NCI-H2196 (cell line): ENCODE results near the gene C16orf86.

Source experiments
- DNase-seq: peaks from one replicate; lab custom pipeline; 2025; ENCODE audit not compliant: unreplicated experiment; lab: John Stamatoyannopoulos, UW

Gene C16orf86

DNA sequence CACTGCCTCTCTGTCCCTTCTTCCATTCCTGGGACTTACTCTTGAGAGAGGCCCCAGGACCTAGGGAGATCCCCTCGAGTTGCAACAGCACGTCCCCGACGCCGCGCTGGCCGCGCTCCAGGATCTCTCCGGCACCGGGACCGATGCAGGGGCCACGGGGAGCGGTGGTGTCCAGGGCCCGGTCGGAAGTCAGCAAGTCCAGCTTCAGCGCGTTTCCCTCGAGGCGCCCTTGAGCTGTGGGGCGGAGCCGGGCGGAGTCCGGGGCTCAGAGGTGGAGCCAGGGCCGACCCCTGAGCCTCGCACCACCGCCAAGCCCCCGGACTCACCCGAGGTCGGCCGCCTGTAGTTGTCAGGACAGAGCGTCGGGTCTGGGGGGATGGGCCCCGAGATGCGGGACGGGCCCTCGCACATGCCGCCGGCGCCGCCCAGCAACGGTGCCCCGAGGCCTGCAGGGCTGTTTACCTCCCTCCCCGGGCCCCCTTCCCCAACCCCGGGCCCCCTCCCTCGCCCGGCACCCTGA is 522 bp upstream of the C16orf86 start:
- DNase-seq, result no peak

DNA sequence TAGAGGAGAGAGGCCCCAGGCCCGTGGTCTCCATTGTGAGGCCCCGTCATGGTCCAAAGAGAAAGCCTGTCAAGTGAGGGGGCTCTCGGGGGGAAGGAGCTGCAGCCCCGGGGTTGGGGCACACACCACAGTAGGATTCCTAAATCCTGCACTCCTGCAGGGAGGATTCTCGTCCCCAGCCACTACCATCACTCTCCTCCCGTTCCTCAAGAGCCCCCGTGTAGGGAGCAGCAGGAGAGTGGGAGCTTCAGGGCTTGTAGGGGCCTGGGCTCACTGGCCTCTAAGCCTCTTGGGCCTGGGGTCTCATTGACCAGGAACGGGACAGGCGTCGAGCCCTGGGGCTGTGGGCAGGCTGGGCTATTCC is 821 bp downstream of the C16orf86 start:
- no peak for DNase-seq

DNA sequence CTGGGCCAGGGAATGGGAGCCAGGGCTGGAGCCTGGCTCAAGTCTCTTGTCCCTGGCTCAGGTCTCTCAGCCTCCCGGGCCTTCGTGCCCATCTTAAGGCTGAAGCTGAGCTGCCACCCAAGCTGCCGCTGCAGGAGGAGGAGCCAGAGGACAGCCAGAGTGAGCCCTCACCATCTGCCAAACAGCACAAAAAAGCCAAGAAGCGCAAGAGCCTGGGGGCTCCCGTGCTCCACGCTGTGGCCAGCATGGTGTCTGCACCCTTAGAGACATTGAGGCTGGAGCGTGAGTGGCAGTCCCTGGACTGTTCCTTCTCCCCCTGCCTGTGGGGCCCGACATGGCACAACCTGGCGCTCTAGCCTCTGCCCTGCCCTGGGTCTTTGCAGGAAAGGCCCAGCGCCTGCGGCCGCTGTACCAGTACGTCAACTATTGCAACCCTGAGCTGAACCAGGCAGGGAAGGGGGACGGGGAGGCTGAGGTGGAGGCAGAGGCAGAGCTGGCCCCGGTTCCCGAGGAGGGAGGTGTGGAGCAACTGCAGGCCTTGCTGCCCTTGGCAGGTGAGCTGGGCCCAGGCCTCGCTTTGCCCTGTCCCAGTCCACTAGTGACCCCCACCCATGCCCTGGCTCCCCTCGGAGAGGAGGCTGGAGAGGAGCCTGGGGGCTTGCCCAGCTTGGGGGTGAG is 1.3 kb downstream of the C16orf86 start:
- no peak for DNase-seq

DNA sequence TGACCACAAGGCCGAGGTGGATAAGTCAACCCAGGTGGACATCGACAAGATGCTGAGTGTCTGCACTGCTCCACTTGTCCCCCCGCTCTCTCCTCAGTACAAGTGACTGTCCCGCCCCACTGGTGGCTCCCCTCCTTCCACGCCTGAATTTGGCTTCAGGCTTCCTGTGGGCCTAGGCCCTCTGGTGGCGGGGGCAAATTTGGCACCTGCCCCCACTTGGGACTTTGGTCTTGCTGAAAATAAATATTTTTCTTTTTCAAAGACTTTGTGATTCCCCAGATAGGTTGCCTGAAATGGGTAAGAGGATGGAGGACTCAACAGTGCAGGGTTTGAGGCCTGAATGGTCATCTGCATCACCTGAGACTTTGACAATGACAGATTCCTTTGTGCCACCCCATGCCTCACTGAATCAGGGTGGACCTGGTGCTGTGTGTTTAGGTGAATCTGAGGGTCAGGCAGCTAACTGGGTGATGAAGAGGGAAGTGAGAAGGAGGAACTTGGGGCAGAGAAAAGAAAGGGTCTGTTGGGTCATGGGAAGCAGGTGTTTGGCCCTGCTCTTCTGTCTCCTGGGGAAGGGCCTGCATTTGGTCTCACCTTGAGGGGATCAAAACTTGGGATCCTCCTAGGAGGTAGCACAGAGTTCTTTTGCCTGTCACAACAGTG is 2.0 kb downstream of the C16orf86 start:
- DNase-seq, result no peak

DNA sequence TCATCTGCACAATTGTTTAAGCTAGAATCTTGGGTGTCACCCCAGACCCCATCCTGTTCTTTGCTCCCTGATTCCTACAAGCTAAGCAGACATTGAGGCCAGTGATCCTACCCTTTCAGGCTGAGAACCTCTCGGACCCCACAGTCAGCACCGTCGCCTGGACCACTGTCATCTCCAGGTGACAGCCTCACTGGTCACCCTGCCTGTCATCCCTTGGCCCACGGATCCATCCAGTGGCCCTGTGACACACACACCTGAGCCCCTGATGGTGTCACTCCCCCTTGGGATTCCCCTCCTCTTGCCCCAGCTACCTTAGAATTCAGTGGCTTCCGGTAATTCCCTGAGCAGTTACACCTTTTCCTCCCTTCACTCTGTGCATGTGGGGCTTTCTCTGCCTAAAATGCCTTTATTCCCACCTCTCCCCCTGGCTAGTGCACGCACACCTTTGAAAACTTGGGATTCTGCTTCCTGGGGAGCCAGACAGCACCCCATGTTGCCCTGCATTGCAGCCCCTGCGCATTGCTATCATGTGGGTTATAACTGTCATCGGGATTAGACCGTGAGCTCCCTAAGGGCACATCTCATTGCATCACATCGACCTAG is 3.0 kb downstream of the C16orf86 start:
- no peak for DNase-seq

DNA sequence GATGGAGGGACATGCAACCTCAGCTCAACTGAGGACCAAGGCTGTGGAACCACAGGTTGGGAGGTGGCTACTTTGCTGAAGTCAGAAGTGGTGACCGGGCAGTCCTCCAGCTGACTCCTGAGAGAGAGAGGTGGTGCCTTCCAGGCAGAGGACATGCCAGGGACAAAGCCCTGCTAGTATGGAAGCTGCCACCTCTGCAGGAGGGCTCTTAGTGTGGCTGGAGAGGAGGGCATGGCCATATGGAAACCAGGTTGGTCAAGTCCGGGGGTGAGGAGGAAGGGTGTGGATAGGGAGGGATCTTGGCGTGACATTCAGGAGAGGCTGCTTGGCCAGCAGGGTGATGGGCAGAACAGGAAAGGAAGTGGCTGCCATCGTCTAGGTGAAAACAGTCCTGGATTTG is 5.7 kb downstream of the C16orf86 start:
- DNase-seq, result peak; percentile 15

DNA sequence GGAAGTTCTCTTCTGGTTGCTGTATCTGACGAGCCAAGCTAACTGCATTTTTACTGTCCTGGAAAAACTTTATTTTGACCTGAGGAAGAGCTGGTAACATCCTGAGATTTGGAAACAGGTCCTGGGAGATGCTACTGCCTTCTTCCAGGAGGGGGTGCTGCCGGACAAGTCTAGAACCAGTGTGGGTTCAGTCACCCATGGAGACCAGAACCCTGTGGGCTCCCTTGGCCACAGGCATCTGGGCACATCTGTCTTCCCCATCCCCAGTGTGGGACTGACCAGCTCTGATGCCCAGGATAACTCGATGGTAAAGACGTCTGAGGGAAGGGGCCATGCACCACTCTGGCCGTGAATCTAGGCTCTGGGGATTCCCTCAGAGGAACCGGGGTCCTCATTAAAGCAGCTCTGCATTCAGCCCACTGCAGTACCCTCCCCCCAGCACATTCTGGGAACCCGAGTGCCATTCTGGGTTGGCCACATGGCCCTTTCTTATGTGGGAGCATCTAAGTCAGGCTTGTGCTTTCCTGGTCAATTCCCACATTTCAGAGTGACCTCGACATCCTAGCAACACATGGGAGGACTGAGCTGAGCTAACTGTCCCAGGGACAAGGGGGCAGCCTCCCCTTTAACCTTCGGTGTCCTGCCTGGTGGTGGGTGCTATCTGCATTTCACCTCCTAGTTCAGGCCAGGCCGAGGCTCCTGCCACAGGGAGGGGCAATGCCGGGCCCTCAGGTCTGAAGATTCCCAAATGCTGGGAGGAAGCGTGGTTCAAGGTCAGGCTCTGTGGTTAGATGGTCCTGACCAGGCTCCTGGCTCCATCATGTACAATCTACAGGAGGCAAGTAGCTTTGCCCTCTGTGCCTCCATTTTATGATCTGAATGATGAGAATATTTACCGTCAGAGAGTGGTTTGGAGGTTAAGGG is 6.4 kb downstream of the C16orf86 start:
- peak; percentile 63 for DNase-seq

DNA sequence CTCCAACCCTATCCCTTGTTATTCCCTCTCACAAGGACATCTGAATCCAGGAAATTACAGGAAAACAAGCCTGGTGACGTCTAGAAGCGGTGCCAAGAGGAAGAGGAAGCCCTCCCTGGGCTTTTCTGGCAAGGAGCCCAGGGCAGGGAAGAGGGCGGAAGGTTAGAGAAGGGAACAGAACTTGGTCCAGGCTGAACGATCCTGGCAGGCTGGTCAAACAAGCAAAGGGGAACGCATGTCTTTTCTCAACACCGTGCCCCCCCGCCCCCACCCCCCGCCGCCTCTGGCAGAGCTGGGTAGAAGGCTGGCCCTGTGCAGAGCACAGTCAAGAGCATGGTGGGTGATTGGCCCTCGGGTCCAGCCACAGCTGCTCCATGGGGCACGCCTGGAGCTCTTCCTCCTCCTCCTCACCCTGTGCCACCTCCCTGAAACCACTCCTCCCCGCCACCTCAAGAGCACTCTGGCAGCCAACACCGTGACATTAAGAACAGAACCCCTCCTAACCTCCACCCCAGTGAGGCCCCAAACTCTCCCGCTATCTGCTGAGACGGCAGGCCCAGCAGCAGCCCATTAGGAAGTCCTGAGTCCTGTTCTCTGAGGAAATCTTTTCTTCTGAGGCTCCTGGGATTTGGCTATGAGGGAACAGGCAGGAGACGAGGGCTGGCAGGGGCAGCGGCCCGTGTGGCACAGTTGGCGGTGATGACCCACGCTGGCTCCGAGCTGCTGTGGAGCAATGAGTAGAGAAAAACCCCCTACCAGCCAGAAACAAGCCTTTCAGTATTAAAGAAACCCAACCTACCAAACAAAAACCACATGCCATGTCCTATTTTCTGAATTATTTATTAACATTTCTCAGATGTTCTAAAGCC is 7.3 kb downstream of the C16orf86 start:
- peak; percentile 32 for DNase-seq

DNA sequence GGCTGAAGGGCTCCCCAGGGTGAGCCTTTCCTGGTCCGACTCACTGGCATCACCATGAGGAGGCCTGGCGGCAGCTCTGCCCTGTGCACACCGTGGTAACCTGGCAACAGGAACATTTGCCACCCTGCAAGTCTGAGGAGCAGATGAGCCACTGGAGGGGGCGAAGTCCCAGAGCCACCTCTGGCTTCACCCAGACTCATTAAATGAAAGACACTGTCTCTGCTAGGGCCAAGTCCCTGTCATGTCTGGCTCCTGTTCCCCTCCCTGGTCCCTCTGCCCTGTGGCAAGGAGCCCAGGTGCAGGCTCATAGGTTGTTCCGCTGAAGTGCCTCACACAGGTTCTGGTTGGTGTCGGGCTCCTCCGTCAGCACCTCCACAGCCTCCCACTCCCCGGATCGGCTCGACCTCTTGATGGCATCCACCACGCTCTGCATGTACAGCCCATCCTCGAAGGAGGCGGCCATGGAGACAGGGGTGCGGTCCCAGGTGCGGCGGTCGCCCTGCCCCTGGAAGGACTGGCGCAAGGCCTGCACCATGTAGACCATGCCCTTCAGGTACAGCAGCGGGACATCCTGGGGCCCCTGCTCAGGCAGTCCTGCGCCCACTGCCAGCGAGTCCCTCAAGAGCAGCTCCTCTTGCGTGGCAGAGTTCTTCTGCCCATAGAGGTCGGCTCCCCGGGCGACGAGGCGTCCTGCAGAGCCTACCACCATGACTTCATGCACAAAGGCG is 8.4 kb downstream of the C16orf86 start:
- DNase-seq, result no peak

DNA sequence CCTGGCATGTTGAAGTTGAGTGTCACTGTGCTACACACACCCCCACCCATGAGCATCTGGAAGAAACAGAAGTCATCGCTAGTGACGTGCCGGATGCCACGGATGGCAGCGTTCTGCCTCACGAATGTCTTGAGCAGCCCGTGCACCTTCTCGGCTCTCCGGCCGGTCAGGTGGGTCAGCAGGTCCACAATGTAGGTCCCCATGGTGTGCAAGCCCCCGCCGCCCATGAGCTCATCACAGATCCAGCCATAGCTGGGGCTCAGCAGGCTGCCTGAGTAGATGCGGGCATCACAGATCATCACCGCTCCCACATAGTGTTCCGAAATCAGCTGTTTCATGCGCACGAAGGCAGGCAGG is 8.9 kb downstream of the C16orf86 start:
- no peak for DNase-seq

DNA sequence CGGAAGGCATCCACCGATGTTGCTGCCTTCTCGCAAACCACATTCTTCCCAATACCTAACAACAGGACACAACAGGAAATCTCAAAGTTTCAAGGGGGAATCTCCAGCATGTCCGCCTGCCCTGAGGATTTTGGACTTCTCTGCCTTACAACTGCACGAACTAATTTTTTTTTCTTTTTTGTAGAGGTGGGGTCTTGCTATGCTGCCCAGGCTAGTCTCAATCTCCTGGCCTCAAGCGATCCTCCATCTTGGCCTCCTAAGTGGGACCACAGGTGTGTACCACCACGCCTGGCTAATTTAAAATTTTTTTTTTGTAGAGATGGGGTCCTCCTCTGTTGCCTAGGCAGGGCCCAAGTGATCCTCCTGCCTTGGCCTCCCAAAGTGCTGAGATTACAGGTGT is 9.4 kb downstream of the C16orf86 start:
- no peak for DNase-seq

DNA sequence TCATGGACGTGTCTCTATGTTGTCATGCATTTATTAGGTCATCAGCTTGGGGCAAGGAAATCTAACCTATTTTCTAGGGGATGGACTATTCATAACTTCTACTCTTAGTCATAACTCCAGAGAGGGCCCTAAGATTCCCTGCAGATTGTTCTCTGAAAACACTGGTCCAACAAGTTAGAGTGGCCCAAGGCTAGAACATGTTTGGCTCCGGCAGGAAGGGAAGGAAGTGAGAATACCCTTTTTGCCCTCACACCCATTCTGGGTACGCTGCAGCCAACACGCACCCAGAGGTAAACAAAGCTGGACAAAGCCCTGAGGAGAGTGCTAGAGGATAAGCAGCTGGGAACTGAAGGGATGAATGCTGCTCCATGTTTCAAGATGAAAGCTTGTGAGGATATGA is 9.9 kb downstream of the C16orf86 start:
- DNase-seq, result no peak

DNA sequence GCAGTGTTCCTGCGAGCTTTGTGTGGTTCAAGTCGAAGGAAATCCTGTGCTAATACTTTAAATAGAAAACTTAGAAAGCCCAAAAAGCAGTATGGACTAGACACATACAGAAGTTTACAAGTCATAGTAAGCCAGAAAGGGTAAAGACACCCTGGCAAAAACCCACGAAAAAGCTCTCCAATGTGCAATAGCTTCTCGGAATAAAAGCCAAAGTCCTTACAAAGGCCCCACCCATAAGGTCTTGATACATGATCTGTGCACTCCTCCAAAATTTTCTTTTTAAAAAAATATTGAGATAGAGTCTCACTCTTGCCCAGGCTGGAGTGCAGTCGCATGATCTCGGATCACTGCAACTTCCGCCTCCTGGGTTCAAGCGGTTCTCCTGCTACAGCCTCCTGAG is 10.3 kb downstream of the C16orf86 start:
- no peak for DNase-seq

DNA sequence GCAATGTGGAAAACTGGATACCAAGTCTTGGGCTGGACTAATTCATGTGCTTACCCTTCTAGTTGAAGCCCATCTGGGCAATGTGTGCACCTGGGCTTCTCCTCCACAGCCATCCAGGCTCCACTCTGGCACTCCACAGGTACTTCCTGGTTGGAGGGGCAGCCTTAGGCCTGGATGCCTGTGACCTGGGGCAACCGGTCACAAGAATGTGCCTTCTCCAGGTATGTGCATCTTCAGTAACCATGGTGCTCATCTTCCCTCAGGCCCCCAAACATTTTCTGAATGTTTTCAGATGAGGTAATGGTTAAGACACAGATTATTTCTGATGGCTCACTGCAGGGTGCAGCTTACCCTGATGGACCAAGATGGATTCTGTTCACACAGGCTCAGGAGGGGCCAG is 11.1 kb downstream of the C16orf86 start:
- DNase-seq, result no peak

DNA sequence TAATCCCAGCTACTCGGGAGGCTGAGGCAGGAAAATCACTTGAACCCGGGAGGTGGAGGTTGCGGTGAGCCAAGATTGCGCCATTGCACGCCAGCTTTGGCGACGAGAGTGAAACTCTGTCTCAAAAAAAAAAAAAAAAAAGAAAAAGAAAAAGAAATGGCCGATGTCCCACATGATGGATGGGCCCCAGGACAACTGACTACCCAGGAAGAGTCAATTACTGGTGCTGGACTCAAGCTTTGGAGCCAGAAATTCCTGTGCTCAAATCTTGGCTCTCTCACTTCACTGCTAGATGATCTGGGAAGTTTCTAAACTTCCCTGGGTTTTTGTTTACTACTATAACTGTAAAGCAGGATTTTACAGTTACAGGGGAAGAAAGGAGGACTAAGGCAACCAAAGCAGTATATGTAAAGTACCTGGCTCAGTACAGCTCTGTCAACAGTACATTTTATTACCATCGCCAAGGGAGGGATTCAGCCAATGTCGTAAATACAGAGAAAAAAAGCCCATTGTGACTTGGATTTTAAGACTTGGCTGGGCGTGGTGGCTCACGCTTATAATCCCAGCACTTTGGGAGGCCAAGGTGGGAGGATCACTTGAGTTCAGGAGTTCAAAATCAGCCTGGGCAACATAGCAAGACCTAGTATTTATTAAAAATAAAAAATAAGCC is 11.9 kb downstream of the C16orf86 start:
- no peak for DNase-seq

DNA sequence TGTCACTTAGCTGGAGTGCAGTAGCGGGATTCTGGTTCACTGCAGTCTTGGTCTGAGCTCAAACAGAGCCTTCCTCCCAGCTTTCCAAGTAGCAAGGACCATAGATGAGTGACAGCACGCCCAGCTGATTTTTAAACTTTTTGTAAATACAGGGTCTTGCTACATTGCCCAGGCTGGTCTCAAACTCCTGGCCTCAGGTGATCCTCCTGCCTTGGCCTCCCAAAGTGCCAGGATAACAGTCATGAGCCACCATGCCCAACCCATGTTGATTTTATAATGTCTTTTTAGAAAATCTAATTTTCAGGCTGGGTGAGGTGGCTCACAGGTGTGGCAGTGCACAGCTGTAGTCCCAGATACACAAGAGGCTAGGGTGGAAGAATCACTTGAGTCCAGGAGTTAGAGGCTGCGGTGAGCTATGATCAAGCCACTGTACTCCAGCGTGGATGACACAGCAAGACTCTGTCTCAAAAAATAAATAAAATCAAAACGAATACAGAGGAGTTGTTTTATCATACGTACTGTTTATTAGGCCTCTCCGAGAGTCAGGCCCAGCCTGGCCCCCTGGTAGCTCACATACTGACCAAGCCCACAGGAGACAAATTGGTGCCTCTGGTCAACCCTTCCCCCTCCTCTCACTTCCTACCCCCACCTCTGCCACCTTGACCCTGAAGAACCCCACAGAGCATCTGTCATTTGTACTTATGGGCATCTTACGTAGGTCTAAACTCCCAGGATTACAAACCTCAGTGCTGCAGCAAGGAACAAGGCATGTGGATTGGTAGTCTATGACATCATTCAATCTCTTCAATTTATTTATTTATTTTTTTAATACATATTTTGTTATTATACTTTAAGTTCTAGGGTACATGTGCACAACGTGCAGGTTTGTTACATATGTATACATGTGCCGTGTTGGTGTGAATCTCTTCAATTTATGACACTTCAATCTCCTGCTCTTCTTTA is 13.6 kb downstream of the C16orf86 start:
- DNase-seq, result no peak

DNA sequence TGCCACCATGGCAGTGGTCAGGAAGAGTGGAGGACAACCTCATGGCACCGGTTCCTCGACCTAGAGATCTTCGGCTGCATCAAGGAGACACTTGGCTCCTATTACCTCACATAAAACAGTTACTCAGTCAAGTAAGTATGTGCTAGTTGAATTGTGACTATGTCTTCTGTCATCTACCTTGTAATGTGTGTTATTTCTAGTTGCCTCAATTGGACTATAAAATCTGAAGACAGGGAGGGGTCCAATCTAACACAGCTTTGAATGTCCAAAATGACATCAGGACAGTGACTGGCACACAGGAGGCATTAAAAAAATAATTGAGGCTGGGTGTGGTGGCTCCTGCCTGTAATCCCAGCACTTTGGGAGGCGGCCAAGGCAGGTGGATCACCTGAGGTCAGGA is 17.2 kb downstream of the C16orf86 start:
- DNase-seq, result no peak
